HG03342 (cell line): ENCODE measurements around the gene NCAPH2.

ENCODE experiments used
- ATAC-seq: cut with Tn5 transposase; IDR thresholded peaks from one replicate; pipeline ENCODE4 v1.9.1; 2021; ENCODE audit warnings: mild to moderate bottlenecking, moderate library complexity; ENCODE audit not compliant: unreplicated experiment

Gene NCAPH2

DNA sequence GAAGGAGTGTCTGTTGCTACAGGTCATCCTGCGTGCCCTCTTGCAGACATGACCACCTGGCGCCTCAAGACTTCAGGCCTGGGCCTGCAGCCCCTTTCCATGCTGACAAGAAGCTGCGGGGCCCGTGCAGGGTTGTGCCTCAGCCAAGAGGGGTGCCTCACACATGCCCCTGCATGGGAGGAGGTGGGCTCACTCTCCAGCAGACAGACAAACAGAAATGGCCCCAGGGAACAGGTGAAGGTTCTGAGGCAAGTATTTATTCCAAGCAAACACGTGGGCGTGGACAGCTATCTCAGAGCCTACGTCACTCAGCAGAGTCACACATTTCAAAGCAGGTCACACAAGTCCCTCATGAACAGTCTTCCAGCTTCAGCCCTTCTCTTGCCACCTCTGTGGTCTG, 60.6 kb downstream of the NCAPH2 start:
- no peak for ATAC-seq

DNA sequence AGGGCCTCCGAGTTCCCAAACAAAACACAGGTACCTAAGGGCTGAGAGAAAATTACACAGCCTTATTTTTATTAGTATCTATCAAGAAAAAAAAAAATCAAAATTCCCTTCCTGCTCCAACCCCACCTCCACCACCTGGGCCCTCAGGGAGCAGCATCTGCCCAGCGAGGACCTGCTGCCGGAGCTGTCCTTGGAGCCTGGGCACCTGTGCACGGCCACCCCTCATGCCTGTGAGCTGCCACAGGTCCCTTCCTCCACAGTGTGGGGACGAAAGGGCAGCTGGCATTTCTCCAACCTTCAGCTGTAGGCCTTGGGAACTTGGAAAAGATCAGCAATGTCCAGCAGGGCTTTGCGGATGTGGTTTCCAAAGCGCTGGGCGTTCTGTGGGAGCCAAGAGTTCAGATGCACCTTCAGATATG, 61.0 kb downstream of the NCAPH2 start:
- ATAC-seq, result no peak

DNA sequence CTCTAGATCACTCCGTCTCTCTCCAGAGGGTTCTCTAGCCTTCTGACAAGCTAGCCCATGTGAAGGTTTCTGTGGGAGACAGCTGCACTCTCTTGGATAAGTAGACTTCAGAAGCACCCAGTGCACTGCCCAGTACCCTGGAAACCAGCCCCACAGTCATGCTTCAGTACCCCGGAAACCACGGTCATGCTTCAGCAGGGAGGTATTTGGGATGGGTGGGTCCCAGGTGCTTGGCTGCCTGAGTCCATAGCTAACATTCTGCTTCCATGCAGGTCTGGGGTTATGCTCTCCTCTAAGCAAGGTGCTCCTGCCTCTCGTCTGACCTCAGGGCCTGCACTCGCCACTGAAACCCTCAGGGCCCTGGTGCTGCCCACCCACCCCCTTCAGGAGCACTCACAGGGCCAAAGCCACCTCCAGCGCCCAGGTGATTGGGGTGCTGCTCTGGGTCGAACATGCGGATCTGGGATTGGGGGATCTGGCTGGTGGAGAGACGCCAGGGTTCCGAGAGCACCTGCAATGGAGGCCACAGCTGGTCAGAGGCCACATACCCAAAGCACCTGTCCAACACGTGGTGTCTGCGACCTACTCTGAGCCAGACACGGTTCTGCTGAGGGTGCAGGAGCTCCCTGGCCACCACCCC, 62.0 kb downstream of the NCAPH2 start:
- ATAC-seq, result no peak

DNA sequence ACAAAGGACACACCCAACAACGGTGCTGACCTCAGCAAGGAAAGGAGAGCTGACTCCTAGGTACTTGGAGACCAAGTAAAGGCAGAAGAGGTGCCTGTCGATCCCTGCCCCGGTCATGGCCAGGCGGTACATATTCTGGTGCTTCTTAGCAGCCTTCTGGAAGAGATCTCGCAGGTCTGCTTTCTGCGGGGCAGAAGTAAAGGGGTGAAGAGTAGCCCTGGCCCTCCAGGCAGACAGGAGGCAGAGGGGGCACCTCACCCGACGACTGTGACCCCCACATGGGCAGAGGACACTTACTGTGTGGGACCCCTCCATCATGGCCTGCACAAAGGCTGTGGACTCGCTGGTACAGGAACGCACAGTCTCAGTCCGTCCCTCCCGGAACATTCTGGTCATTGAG, 62.8 kb downstream of the NCAPH2 start:
- no peak for ATAC-seq

DNA sequence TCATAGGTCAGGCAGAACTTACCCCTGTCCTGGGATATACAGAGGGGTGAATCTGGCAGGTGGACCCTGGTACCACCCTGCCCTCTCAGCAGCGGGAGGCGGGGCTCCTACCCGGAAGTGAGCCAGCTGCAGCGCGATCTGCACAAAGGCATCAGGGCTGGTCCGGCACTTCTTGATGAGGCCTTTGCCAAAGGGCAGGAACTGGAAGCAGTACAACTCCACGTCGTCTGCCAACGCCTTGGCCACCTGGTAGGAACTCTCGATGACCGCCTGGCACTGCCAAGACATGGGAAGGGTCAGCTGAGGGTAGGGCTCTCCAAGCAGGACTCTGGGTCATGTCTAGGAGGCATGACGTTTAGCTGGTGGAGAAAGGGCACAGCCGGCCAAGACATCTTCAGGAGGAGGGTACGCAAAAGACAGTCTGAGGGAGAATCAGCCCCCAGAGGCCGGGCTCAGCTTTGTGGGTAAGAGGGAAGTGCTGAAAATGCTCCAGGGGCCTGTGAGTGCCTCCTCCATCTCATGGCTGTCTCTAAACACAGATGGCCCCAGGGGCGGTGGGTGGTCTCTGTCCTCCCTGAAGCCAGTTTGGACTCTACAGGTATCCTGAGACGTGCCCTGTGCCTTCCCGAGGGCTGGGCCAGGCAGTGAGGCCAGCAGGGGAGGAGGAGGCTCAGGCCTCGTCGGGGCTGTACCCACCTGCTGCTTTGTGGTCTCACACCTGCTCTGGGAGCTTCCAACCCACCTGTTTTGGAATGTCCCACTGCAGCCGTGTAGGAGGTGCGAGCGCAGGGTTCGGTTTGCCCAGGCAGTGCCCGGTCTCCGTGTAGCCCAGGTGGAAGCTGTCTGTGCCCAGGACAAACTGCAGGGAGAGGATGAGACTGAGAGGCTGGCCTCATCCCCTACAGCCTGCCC, 63.5 kb downstream of the NCAPH2 start:
- ATAC-seq, result no peak

- ATAC-seq, result no peak
Observed at GRCh38 chr22:50572965-50573364, 64.9 kb downstream of the NCAPH2 start.

- ATAC-seq, result no peak
Observed at GRCh38 chr22:50573491-50574382, 65.7 kb downstream of the NCAPH2 start.

- no peak for ATAC-seq
Observed at GRCh38 chr22:50574383-50574755, 66.3 kb downstream of the NCAPH2 start.
